Stimulated activated CD4-positive, alpha-beta T cell treated with anti-CD3 and anti-CD28 coated beads, Interleukin-12 subunit alpha, Interleukin-12 subunit beta, amount 100 ng/mL, for 4 hours (primary cell): ENCODE data around the gene EDARADD.
A peak's percentile ranks its signal among the peaks of the same experiment; 100 is the strongest.

Source experiments
- DNase-seq: peaks from one replicate; pipeline ENCODE4 v3.0.0-alpha.2; 2020

Gene EDARADD

DNA sequence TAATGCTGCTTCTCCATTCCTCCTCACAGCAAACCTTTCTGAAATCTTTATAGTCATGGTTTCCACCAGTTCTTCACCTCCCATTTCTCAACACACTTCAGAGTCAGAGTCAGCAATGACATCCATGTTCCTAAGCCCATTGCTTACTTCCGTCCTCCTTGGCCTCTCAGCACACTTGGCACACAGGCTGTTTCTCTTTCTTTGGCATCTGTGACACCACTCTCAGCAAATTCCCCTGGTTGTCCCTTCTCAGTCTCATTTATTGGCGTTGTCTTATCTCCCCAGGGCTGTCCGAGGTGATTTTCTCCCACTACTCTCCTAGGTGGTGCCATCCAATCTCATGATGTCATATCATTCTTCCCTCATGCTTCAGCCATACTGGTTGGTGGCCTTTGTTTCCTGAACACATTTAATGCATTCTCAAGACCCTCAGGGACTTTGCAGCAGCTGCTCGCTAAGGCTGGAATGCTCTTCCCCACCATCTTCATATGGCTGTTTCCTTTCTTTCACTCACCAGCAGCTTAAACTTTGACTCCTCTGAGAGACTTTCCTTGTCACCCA, 126.4 kb downstream of the EDARADD start:
- no peak for DNase-seq

GRCh38 chr1:236522937-236523703, 129.0 kb downstream of the EDARADD start:
- DNase-seq: no peak

DNA sequence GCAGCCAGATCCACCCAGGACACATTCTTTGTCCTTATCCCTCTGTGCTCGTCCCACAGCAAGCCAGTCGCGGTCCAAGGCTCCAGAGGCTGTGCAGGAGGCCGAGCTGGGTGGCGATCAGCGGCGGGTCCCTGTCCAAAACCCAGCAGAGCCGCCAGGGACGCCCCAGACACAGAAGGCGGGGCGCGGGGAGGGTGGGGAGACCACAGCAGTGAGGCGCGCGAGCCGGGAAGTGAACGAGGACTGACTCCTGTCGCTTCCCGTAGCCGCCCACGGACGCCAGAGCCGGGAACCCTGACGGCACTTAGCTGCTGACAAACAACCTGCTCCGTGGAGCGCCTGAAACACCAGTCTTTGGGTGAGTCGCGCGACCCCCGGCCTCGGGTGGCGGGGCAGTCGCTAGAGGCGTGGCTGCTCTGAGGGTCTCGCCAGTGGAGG, 129.6 kb downstream of the EDARADD start, which contains the start of gene LGALS8:
LGALS8 (plus strand) TSS at position 279 of the 438 bp plus-strand sequence. CDS start 2,089 bp downstream, outside the sequence.
- DNase-seq: peak; percentile 86

GRCh38 chr1:236524142-236524894, 130.2 kb downstream of the EDARADD start:
- peak; percentile 36 for DNase-seq

- DNase-seq: no peak
These were observed 130.8 kb downstream of the EDARADD start for GRCh38 chr1:236524895-236525184.

- no peak for DNase-seq
These were observed 132.0 kb downstream of the EDARADD start for GRCh38 chr1:236526079-236526478.

GRCh38 chr1:236530286-236530685, 136.2 kb downstream of the EDARADD start:
- no peak for DNase-seq

DNA sequence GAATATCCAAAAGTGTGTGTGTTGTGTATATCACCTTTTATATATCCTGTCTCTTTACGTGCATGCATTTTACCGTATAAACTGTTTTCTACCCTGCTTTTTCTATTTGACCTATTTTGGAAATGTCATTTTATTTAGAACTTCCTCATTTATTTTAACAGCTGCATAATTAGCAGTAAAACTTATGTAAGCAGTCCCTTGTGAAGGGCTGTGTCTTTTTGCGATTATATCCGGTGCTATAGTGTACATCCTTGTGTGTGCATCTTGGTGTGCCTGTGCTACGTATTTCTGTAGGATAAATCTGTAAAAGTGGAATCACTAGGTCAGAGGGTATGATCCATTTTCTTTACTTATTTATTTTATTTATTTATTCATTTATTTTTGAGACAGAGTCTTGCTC, 136.9 kb downstream of the EDARADD start:
- no peak for DNase-seq

DNA sequence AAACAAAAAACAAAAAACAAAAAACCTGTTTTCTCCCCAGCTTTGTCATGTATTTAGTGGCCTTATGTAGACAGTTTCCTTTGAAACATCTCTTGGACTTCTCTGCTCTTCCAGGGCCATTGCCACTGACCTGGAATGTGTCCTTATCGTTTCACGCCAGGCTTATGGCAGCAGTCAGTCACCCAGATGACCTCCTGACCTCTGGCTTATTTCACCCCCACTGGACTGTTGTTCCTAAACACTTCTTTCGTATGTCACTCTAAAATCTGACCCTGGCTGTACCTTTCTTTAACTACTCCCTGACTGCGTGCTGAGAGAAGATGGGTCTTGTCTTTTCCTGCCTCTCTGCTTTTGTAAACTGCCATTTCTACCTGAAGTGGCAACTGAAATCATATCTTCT, 138.8 kb downstream of the EDARADD start:
- DNase-seq: no peak

DNA sequence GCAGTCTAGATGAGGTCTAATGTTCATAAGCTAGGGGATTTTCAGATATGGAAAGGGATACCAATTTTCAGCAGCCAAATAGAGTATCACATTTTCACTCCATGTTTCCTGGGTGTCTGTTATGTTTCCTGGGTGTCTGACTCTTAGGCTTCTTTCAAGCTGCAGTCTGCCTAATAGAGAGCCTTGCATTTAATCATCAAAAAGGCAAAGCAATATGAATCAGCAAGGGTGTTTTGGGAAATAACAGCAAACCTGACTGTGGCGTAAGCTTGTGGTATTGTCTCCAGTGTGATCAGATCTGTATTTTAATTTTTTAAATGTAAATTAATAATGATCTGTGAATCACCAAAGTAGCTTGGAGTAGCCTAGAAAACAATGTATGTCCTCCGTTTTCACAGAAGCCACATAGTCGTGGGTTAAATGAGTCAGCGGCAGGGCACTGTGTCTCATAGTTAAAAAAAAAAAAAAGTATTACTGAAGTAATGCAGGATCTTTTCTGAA, 140.1 kb downstream of the EDARADD start:
- DNase-seq: peak; percentile 17
